ENCODE results near the gene TMEM150A.

DNA sequence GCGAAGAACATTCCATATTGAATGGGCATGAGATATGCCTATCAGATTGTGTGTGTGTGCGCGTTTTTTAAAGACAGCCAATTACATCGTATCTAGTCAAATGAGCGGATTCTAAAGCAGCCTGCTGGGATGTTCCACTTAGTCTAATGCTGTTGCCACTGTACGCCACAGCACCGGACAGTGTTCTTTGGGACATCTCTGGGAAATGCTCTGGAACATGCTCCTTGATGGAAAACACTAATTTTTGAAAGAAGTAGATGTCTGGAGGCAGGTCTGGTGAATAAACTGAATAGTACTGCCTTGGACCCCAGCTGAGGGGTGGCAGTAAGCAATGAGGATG, 3.6 kb upstream of the TMEM150A start:
- TF ChIP-seq CTCF (conservative IDR thresholded peaks at IDR 0.05; ENCODE audit: low read length) (no peak), EZH2phosphoT487 (IDR thresholded peaks at IDR 0.05; ENCODE audit: borderline replicate concordance) (no peak)

Data from Loucy (cell line).